Measurements from ENCODE around the gene PRDM15.

PRDM15 gene

GRCh38 chr21:41845310-41846032 lies 33.7 kb downstream of the PRDM15 start:
- no peak for DNase-seq (ENCODE audit: low read depth in 4 of 4, low spot score in 1 of 4)

GRCh38 chr21:41843584-41843983 lies 35.6 kb downstream of the PRDM15 start:
- no peak for DNase-seq (ENCODE audit: low read depth in 4 of 4, low spot score in 1 of 4)

GRCh38 chr21:41840880-41841279 lies 38.3 kb downstream of the PRDM15 start:
- no peak for DNase-seq (ENCODE audit: low read depth in 4 of 4, low spot score in 1 of 4)

GRCh38 chr21:41839387-41840000 lies 39.6 kb downstream of the PRDM15 start:
- DNase-seq (ENCODE audit: low read depth in 4 of 4, low spot score in 1 of 4), result no peak

- no peak for DNase-seq (ENCODE audit: low read depth in 4 of 4, low spot score in 1 of 4)
Observed at GRCh38 chr21:41837756-41838297, 41.3 kb downstream of the PRDM15 start.

- no peak for DNase-seq (ENCODE audit: low read depth in 4 of 4, low spot score in 1 of 4)
Observed at GRCh38 chr21:41836166-41837015, 42.8 kb downstream of the PRDM15 start.

- no peak for DNase-seq (ENCODE audit: low read depth in 4 of 4, low spot score in 1 of 4)
Observed at GRCh38 chr21:41835711-41836154, 43.4 kb downstream of the PRDM15 start.

GRCh38 chr21:41834926-41835663 lies 44.0 kb downstream of the PRDM15 start:
- no peak for DNase-seq (ENCODE audit: low read depth in 4 of 4, low spot score in 1 of 4)

GRCh38 chr21:41834252-41834925 lies 44.8 kb downstream of the PRDM15 start:
- no peak for DNase-seq (ENCODE audit: low read depth in 4 of 4, low spot score in 1 of 4)

GRCh38 chr21:41833497-41834115 lies 45.5 kb downstream of the PRDM15 start:
- DNase-seq (ENCODE audit: low read depth in 4 of 4, low spot score in 1 of 4), result no peak

GRCh38 chr21:41832596-41833496 lies 46.3 kb downstream of the PRDM15 start:
- DNase-seq (ENCODE audit: low read depth in 4 of 4, low spot score in 1 of 4), result no peak

- DNase-seq (ENCODE audit: low read depth in 4 of 4, low spot score in 1 of 4), result no peak
Observed at GRCh38 chr21:41831866-41832595, 47.1 kb downstream of the PRDM15 start.

GRCh38 chr21:41831453-41831831 lies 47.7 kb downstream of the PRDM15 start:
- DNase-seq (ENCODE audit: low read depth in 4 of 4, low spot score in 1 of 4), result no peak

- no peak for DNase-seq (ENCODE audit: low read depth in 4 of 4, low spot score in 1 of 4)
Observed at GRCh38 chr21:41830764-41831452, 48.2 kb downstream of the PRDM15 start.

- DNase-seq (ENCODE audit: low read depth in 4 of 4, low spot score in 1 of 4), result no peak
Observed at GRCh38 chr21:41830145-41830707, 48.9 kb downstream of the PRDM15 start.

- DNase-seq (ENCODE audit: low read depth in 4 of 4, low spot score in 1 of 4), result no peak
Observed at GRCh38 chr21:41828884-41829360, 50.2 kb downstream of the PRDM15 start.
